SK-N-SH treated with all-trans-retinoic acid at 6 μM for 48 hours (cell line): ENCODE data around the gene PHF23.

ENCODE experiments used
- ATAC-seq: fragments of 200-7000 bp; cut with Tn5 transposase; 3 replicates; pipeline ENCODE4 v1.9.1; 2020; ENCODE audit warnings: mild to moderate bottlenecking, moderate library complexity
- ARNTL ChIP-seq: fragments of 450-650 bp; formaldehyde crosslinking; IDR thresholded peaks from 2 replicates; pipeline ENCODE4 v1.5.0; 2020; ENCODE audit warnings: low read depth, mild to moderate bottlenecking, moderate library complexity, borderline replicate concordance
- BACH2 ChIP-seq: fragments of 250-450 bp; sonication (Bioruptor Pico); IDR thresholded peaks from 2 replicates; pipeline ENCODE4 v1.9.0; 2021; ENCODE audit warnings: mild to moderate bottlenecking, borderline replicate concordance
- CSDC2 ChIP-seq: fragments of 250-450 bp; sonication (Bioruptor Pico); IDR thresholded peaks from 2 replicates; pipeline ENCODE4 v1.5.0; 2020; ENCODE audit warnings: mild to moderate bottlenecking, moderate library complexity
- ESRRG ChIP-seq: fragments of 250-450 bp; sonication (Bioruptor Pico); IDR thresholded peaks from 2 replicates; pipeline ENCODE4 v1.6.1; 2021; ENCODE audit warnings: mild to moderate bottlenecking
- GLIS3 ChIP-seq: fragments of 250-450 bp; sonication (Bioruptor Pico); IDR thresholded peaks from 2 replicates; pipeline ENCODE4 v1.5.0; 2020; ENCODE audit warnings: mild to moderate bottlenecking, moderate library complexity
- ISL1 ChIP-seq: fragments of 250-450 bp; sonication (Bioruptor Pico); IDR thresholded peaks from 2 replicates; pipeline ENCODE4 v2.1.2; 2022; ENCODE audit warnings: mild to moderate bottlenecking, moderate library complexity
- OSR1 ChIP-seq: fragments of 250-450 bp; sonication (Bioruptor Pico); IDR thresholded peaks from 2 replicates; pipeline ENCODE4 v1.8.0; 2022; ENCODE audit warnings: moderate library complexity, mild to moderate bottlenecking, inconsistent platforms
- PATZ1 ChIP-seq: fragments of 250-450 bp; sonication (Bioruptor Pico); IDR thresholded peaks from 2 replicates; pipeline ENCODE4 v1.8.0; 2020; ENCODE audit warnings: mild to moderate bottlenecking, moderate library complexity, borderline replicate concordance
- POU6F1 ChIP-seq: fragments of 250-450 bp; sonication (Bioruptor Pico); IDR thresholded peaks from 2 replicates; pipeline ENCODE4 v1.8.0; 2021; ENCODE audit warnings: low read depth, mild to moderate bottlenecking, moderate library complexity, borderline replicate concordance
- PPARA ChIP-seq: fragments of 250-450 bp; sonication (Bioruptor Pico); IDR thresholded peaks from 2 replicates; pipeline ENCODE4 v1.5.0; 2020; ENCODE audit warnings: mild to moderate bottlenecking, borderline replicate concordance
- RARB ChIP-seq: fragments of 250-450 bp; sonication (Bioruptor Pico); IDR thresholded peaks from 2 replicates; pipeline ENCODE4 v1.8.0; 2021; ENCODE audit warnings: mild to moderate bottlenecking, moderate library complexity
- SNAI2 ChIP-seq: fragments of 250-450 bp; sonication (Bioruptor Pico); IDR thresholded peaks from 2 replicates; pipeline ENCODE4 v1.5.0; 2020; ENCODE audit warnings: mild to moderate bottlenecking, moderate library complexity
- TCF4 ChIP-seq: fragments of 250-450 bp; sonication (Bioruptor Pico); IDR thresholded peaks from 2 replicates; pipeline ENCODE4 v1.8.0; 2021; ENCODE audit warnings: mild to moderate bottlenecking, moderate library complexity, borderline replicate concordance
- TOX ChIP-seq: fragments of 250-450 bp; sonication (Bioruptor Pico); IDR thresholded peaks from 2 replicates; pipeline ENCODE4 v1.8.0; 2021; ENCODE audit warnings: mild to moderate bottlenecking, moderate library complexity, borderline replicate concordance
- ZC3H10 ChIP-seq: fragments of 250-450 bp; sonication (Bioruptor Pico); IDR thresholded peaks from 2 replicates; pipeline ENCODE4 v1.5.1; 2021; ENCODE audit warnings: mild to moderate bottlenecking, moderate library complexity
- ZFP30 ChIP-seq: fragments of 450-650 bp; formaldehyde crosslinking; IDR thresholded peaks from 2 replicates; pipeline ENCODE4 v1.5.0; 2022; ENCODE audit warnings: mild to moderate bottlenecking, moderate library complexity
- ZNF565 ChIP-seq: fragments of 450-650 bp; formaldehyde crosslinking; conservative IDR thresholded peaks from 2 replicates; pipeline ENCODE4 v1.5.0; 2020; ENCODE audit warnings: low read depth, mild to moderate bottlenecking, moderate library complexity
- ZNF70 ChIP-seq: fragments of 450-650 bp; formaldehyde crosslinking; IDR thresholded peaks from 2 replicates; pipeline ENCODE4 v1.5.0; 2020; ENCODE audit warnings: mild to moderate bottlenecking, moderate library complexity
- ZNF8 ChIP-seq: fragments of 450-650 bp; formaldehyde crosslinking; IDR thresholded peaks from 2 replicates; pipeline ENCODE4 v1.5.0; 2020; ENCODE audit warnings: mild to moderate bottlenecking, moderate library complexity
- TF ChIP-seq, protein P1 (sequence below): fragments of 250-450 bp; sonication (Bioruptor Pico); IDR thresholded peaks from 2 replicates; pipeline ENCODE4 v1.5.0; 2020; ENCODE audit warnings: mild to moderate bottlenecking, moderate library complexity
- TF ChIP-seq, protein P2 (sequence below): fragments of 250-450 bp; sonication (Bioruptor Pico); IDR thresholded peaks from 2 replicates; pipeline ENCODE4 v1.5.1; 2020; ENCODE audit warnings: low read depth, mild to moderate bottlenecking, moderate library complexity
- TF ChIP-seq, protein P3 (sequence below): fragments of 250-450 bp; sonication (Bioruptor Pico); IDR thresholded peaks from 2 replicates; pipeline ENCODE4 v1.5.1; 2021; ENCODE audit warnings: mild to moderate bottlenecking, moderate library complexity

Gene PHF23

DNA sequence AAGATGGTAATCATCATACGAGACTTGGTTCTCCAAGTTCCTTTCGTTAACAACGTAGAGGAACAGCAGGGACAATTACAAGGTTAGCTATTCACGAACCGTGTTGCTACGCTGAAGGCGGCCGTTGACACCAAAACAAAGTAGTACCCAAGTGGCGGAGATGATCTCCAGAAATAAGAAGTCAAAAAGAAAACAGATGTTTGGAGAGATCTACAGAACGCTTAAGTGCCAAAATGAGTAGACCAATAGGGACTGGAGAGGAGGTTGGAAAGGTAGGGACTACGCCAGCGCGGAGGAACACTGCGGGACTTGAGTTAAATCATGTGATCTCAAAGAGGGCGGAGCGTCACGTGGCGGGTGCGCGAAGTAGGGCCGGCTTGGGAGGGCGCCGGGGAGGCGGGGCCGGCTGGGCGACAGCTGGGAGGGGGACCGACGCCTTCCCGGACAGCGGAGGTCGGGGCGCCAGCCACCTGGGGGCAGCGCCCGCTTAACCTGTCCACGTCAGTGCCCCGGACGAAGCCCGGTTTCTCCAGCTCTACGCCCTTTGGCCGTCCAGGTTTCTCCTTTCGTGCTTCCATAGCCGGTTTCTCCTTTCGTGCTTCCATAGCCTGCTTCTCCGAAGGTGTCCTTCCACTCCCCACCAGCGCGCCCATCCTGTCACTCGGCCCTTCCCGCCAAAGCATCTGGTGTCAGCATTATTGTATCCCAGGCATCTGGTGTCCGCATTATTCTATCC is 3.6 kb upstream of the PHF23 start:
- peak; percentile 36 for ATAC-seq

DNA sequence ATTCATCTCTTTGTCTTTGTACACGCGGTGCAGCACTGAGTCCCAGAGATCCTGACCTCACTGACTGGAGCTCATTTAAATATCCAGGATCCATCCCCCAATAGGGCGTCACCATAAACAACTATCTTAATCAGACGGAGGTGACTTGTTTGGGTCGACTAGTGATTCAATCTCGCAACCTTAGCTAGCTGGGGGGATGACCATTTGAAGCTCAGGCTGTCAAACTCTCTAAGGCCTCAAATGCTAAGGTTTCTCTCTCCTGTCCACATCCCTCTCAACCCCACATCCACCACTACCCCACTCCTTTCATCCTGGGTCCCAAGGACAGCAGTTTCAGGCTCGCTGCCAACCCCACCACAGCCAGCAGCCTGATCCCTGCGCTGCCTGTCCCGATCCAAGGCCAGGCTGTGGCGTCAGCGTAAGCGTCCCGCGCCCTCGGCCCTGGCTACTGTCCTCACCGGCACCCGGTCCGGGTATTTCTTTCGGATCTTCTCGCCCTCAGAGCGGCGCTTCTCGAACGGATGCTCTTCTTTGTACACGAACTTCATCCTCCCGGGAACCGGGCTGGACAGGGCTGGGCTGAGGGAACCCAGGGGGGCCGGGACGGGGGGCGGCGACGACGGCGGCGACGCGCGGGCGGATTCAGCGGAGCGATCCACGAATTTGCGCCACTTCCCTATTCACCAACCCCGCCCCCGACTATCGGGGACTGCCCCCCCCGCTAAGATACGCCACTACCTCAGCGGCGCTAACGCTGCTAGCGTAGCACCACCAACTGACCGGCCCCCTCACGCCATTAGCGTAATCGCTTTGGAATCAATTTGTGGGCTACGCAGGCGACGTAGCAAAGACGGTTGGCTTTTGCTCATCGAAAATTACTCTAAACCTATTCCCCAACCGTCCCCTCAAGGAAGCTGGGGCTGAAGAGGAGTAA is 2.8 kb upstream of the PHF23 start, which contains the start of gene GABARAP:
TSS of gene GABARAP (minus strand) at position 667 of the 934 bp plus-strand sequence. CDS start at position 548, 119 bp downstream.
- TF ChIP-seq ESRRG = no peak
- TF ChIP-seq RARB (CRISPR knock-in tag) = no peak
- 0 out of 2 replicates have a peak, but pooled peaks have one; percentile 54 for TF ChIP-seq CSDC2 (CRISPR knock-in tag)
- peak; percentile 85; the same call in 1 of the 2 replicates for TF ChIP-seq PATZ1 (CRISPR knock-in tag)
- no peak for TF ChIP-seq ZFP30
- ATAC-seq = peak; percentile 16

More for the DNA sequence above, 3.6 kb upstream of the PHF23 start:
- TF ChIP-seq PATZ1 (CRISPR knock-in tag) = peak; percentile 83
- no peak for TF ChIP-seq RARB (CRISPR knock-in tag)
- no peak for TF ChIP-seq ZNF70 (CRISPR knock-in tag)
- 0 out of 2 replicates have a peak, but pooled peaks have one; percentile 28 for TF ChIP-seq GLIS3 (CRISPR knock-in tag)
- TF ChIP-seq ARNTL = no peak
- TF ChIP-seq BACH2 (CRISPR knock-in tag) = no peak
- TF ChIP-seq PPARA (CRISPR knock-in tag) = no peak
- TF ChIP-seq ZFP30 = no peak
- no peak for TF ChIP-seq ISL1 (CRISPR knock-in tag)
- TF ChIP-seq POU6F1 = peak; percentile 81; the same call in 1 of the 2 replicates
- TF ChIP-seq, protein P1, sequence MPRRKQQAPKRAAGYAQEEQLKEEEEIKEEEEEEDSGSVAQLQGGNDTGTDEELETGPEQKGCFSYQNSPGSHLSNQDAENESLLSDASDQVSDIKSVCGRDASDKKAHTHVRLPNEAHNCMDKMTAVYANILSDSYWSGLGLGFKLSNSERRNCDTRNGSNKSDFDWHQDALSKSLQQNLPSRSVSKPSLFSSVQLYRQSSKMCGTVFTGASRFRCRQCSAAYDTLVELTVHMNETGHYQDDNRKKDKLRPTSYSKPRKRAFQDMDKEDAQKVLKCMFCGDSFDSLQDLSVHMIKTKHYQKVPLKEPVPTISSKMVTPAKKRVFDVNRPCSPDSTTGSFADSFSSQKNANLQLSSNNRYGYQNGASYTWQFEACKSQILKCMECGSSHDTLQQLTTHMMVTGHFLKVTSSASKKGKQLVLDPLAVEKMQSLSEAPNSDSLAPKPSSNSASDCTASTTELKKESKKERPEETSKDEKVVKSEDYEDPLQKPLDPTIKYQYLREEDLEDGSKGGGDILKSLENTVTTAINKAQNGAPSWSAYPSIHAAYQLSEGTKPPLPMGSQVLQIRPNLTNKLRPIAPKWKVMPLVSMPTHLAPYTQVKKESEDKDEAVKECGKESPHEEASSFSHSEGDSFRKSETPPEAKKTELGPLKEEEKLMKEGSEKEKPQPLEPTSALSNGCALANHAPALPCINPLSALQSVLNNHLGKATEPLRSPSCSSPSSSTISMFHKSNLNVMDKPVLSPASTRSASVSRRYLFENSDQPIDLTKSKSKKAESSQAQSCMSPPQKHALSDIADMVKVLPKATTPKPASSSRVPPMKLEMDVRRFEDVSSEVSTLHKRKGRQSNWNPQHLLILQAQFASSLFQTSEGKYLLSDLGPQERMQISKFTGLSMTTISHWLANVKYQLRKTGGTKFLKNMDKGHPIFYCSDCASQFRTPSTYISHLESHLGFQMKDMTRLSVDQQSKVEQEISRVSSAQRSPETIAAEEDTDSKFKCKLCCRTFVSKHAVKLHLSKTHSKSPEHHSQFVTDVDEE = no peak
- TF ChIP-seq OSR1 = no peak
- no peak for TF ChIP-seq ZC3H10 (CRISPR knock-in tag)
- no peak for TF ChIP-seq CSDC2 (CRISPR knock-in tag)
- TF ChIP-seq, protein P2, sequence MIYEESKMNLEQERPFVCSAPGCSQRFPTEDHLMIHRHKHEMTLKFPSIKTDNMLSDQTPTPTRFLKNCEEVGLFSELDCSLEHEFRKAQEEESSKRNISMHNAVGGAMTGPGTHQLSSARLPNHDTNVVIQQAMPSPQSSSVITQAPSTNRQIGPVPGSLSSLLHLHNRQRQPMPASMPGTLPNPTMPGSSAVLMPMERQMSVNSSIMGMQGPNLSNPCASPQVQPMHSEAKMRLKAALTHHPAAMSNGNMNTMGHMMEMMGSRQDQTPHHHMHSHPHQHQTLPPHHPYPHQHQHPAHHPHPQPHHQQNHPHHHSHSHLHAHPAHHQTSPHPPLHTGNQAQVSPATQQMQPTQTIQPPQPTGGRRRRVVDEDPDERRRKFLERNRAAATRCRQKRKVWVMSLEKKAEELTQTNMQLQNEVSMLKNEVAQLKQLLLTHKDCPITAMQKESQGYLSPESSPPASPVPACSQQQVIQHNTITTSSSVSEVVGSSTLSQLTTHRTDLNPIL (CRISPR knock-in tag) = no peak
- TF ChIP-seq TCF4 (CRISPR knock-in tag) = peak; percentile 10; the same call in 1 of the 2 replicates
- no peak for TF ChIP-seq ZNF8
- no peak for TF ChIP-seq SNAI2 (CRISPR knock-in tag)
- no peak for TF ChIP-seq TOX (CRISPR knock-in tag)
- no peak for TF ChIP-seq ESRRG
- TF ChIP-seq ZNF565 = no peak
- TF ChIP-seq, protein P3, sequence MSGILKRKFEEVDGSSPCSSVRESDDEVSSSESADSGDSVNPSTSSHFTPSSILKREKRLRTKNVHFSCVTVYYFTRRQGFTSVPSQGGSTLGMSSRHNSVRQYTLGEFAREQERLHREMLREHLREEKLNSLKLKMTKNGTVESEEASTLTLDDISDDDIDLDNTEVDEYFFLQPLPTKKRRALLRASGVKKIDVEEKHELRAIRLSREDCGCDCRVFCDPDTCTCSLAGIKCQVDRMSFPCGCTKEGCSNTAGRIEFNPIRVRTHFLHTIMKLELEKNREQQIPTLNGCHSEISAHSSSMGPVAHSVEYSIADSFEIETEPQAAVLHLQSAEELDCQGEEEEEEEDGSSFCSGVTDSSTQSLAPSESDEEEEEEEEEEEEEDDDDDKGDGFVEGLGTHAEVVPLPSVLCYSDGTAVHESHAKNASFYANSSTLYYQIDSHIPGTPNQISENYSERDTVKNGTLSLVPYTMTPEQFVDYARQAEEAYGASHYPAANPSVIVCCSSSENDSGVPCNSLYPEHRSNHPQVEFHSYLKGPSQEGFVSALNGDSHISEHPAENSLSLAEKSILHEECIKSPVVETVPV (CRISPR knock-in tag) = no peak
